ENCODE data around the gene ESAM.

ESAM gene

GRCh38 chr11:124727474-124727873 is 34.6 kb downstream of the ESAM start:
- no peak for DNase-seq

- DNase-seq: no peak
These were observed 36.4 kb downstream of the ESAM start for GRCh38 chr11:124725719-124726105.

GRCh38 chr11:124724979-124725718 is 36.9 kb downstream of the ESAM start:
- no peak for DNase-seq

GRCh38 chr11:124722176-124722575 is 39.9 kb downstream of the ESAM start:
- DNase-seq: no peak

DNA sequence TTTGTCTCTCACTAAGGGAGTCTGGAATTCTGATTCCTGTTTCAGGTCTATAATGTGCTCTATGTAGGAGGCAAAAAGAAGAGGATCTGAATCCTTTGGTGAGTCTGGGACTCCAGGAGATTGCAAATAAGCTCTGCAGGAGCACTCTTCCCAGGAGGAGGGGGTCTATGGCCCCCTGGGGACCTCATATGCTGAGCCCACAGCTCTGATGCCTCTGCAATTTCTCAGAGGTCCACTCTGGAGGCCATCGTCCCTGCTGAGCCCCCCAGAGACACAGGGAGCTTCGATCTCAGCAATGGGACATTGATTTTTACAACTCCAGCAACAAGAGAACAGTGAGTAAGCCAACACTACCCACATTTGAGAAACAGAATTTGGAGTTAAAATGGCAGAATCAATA is 42.6 kb downstream of the ESAM start:
- DNase-seq: no peak

DNA sequence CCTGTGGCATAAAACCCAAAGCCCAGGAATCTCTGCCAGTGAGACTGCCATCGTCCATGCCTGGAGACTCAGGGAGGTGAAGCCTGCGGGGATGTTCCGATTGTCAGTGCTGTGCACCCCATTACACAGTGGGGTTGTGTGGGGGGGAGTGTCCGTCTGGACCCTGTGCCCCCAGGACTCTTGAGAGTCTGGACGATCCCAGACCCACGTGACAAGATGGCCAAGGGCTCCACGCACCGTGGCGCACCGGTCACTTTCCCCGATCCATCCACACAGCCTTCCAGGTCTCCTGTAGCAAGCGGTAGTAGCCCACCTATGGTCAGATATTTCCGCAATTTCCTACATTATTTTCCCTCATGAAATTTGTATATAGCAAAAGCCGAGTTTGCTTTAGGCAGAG is 43.3 kb downstream of the ESAM start:
- DNase-seq: no peak

DNA sequence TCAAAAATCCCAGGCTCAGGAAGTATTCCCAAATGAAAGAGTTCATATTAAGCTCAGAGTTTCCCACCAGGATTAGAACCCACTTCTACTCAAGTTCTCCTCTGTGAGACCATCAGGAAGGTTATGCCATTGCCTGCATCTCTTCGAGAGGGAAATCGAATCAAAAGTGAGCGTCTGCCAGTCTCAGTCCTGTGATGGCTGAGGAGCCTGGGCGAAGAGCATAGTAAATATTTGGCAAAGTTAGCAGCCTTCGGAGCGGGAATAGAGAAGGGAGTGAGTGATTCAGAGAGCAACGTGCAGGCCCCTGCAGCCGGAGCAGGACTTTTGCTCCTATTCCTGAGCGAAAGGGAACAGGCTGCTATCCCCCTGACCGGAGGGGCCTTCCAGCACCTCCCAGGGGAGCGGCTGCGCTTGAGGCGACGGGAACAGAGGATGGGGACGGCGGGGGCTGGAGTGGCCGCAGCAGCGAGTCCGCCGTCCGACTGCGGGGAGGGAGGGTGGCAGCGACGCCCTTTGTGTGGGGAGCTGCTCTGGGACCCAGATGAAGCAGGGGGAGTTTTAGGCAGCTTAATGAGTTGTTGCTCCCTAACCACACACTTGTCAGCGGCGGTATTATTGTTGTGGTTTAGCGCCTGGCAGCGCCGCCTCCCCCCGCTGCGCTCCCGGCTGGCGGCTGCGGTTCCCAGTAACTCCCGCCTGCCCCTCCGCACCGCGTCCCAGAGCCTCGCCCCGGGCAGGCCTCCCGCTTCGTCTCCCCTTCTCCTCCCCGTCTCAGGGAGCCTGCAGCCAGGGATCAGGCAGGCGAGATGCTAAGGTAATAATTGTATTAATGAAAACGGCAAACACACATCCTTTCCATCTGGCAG is 44.1 kb downstream of the ESAM start:
- DNase-seq: peak; percentile 30 to 42

DNA sequence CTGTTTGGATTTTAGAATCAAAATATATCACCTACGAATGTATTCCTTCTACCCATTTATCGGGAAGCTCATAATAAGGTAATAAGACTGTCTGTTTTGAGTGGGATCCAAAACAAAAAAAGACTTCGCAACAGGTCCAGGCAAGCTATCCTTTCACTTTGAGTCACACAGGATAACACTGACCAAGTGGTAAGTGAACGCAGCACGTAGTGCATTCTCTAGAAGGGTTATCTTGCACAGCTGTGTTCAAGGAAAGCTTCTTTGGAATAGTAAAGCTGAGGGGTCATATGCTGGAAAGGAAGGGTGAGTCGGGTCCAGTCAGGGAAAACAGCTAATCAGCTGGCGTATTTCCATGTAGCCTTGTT is 44.7 kb downstream of the ESAM start:
- no peak for DNase-seq

DNA sequence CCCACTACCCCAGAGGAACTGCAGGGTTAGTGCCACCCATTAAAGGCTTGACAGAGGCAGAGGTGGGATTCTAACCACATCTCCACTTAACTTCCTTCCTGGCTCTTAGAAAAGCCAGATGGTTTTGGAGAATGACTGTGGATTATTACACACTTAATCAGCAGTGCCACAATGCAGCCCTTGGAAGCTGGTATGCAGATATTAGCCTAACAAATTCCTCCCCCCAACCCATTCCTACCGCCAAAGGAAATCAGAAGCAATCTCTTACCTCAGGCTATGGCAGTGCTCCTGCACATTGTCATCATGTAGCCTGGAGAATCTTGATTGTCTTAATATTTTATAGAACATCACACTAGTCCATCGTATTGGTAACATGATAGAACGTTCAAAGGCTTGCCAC is 45.5 kb downstream of the ESAM start:
- DNase-seq: no peak

GRCh38 chr11:124712392-124712791 is 49.7 kb downstream of the ESAM start:
- no peak for DNase-seq

DNA sequence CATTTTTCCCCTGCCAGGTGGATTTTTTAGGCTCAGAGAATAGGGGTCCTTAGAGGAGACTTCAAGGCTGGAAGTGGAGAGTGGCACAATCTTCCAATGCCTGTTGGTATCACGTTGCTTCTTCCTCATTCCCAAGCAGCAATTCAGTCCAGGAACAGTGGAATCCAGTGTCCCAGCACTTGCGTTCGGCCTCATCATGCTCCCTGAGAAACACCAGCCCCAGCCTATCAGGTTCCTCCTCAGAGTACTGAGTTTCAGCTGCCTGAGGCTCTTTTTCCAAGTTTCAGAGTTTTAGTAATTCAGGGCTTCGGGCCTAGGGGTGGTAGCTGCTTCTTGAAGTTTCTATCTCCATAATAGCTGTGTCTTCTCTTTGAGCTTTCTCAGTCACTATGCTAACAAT is 54.3 kb downstream of the ESAM start:
- no peak for DNase-seq

Measured in CD4-positive, alpha-beta T cell treated with Interleukin-4 for 1 hour (primary cell).